Smooth muscle cell of the coronary artery (primary cell): ENCODE data around the gene HTRA1. TPM values are rescaled to one million over a fixed set of nuclear protein-coding genes. Genes with fewer than 3 reads are reported as not detected.

Source experiments
- total RNA-seq: library from RNA; depleted of rRNA; stranded (reverse); fragments of >200 nt; gene quantifications from 2 replicates; pipeline ENCODE4 v1.2.3, GENCODE V29; 2014; ENCODE audit warnings: low replicate concordance

The HTRA1 gene
- total RNA-seq: 98.8 and 348 TPM in 2 replicates

DNA sequence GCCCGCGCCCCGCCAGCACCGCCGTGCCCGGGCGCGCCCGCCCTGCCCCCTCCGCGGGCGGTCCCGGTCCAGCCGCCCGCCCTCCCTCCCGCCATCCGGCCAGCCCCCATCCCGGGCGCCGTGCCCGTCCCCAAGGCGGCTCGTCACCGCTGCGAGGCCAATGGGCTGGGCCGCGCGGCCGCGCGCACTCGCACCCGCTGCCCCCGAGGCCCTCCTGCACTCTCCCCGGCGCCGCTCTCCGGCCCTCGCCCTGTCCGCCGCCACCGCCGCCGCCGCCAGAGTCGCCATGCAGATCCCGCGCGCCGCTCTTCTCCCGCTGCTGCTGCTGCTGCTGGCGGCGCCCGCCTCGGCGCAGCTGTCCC, at the start of gene HTRA1:
Gene HTRA1, plus strand, starts transcription at position 187 of the 362 bp plus-strand sequence. Its CDS starts 100 bp downstream, at position 287.

DNA sequence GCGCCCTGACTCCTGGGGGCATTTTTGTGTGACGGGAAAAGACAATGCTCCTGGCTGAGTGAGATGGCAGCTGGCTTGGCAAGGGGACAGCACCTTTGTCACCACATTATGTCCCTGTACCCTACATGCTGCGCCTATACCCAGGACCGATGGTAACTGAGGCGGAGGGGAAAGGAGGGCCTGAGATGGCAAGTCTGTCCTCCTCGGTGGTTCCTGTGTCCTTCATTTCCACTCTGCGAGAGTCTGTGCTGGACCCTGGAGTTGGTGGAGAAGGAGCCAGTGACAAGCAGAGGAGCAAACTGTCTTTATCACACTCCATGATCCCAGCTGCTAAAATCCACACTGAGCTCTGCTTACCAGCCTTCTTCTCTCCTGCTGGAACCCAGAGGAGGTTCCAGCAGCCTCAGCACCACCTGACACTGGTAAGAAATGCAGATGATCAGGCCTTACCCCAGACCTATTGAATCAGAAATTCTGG, 6.7 kb upstream of the HTRA1 start, which contains the start of gene ARMS2:
Gene ARMS2, plus strand, starts transcription at position 51 of the 478 bp plus-strand sequence. Its CDS starts 75 bp downstream, at position 126.

DNA sequence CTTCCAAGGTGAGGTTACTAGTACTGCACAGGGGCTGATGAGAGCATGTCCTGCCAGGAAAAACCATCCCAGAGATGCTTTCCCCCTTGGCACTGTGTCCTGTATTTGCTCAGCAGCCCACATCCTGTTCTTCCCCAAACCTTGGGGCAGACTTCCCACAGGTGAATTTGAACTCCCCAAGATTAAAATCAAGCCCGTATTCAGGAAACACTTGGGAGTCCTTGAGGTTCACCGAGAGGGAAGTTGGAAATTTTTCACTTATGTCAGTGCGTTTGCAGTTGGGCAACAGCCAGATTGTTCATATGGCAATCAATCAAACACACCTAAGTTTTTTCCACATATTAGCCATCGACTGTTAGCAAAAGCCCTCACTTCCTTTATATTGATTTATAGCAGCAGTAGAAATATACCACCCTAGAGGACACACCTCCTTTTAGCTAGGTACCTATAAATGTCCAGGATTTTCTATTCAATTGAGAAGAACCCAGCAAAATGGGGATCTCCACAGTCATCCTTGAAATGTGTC, 99.0 kb downstream of the HTRA1 start, which contains the start of gene DMBT1:
Gene DMBT1, plus strand, starts transcription at position 476 of the 526 bp plus-strand sequence. Its CDS starts 17 bp downstream, at position 493.

Other genes starting within 250 kb of the HTRA1 start
- under 0.01 TPM in 1 of 2 replicates, not detected in the other for gene BTBD16, start 190.3 kb upstream of the HTRA1 start, total RNA-seq
- 11.8 and 21.3 TPM in 2 replicates for gene PLEKHA1, start 86.8 kb upstream of the HTRA1 start, total RNA-seq
- gene ARMS2, start 6.9 kb upstream of the HTRA1 start, total RNA-seq: not detected in 2 replicates
- gene DMBT1, start 99.2 kb downstream of the HTRA1 start, total RNA-seq: under 0.01 and 0.12 TPM in 2 replicates
- gene C10orf120, start 238.3 kb downstream of the HTRA1 start, total RNA-seq: not detected in 2 replicates